Sigmoid colon (tissue), 7 donors: ENCODE measurements around the gene BARX2. TPM values are rescaled to one million over a fixed set of nuclear protein-coding genes. Genes with fewer than 3 reads are reported as not detected.

Experiments used
- DNase-seq: peaks from one replicate; pipeline ENCODE4 v3.0.0-alpha.2; 2019
- H3K27ac ChIP-seq, 4 donors: fragments of 200-600 bp; sonication (generic); one replicate each; pipeline ENCODE4 v1.5.1; 2016 to 2019; ENCODE audit warnings: mild to moderate bottlenecking in 1 of 4
- H3K27me3 ChIP-seq, 3 donors: fragments of 200-600 bp; sonication (generic); one replicate each; pipeline ENCODE4 v1.5.1; 2019; ENCODE audit warnings: mild to moderate bottlenecking in 1 of 3
- H3K36me3 ChIP-seq, 4 donors: fragments of 200-600 bp; sonication (generic); one replicate each; pipeline ENCODE4 v1.5.1; 2016 to 2019
- H3K4me1 ChIP-seq, 4 donors: fragments of 200-600 bp; sonication (generic); one replicate each; pipeline ENCODE4 v1.5.1; 2017 to 2019
- H3K4me3 ChIP-seq, 4 donors: fragments of 200-600 bp; sonication (generic); one replicate each; pipeline ENCODE4 v1.5.1; 2017 to 2019; ENCODE audit warnings: mild to moderate bottlenecking in 2 of 4, moderate library complexity in 1 of 4
- H3K9me3 ChIP-seq, 4 donors: fragments of 200-600 bp in 3 of 4; sonication (generic) in 3 of 4; one replicate each; pipeline versions ENCODE4 v1.5.1 to v1.6.1; 2013 to 2019
- CTCF ChIP-seq, 4 experiments: fragments of 450-650 bp in 3 of 4; fragments of 200-600 bp in 1 of 4; IDR thresholded peaks; one replicate each; pipeline ENCODE4 v1.5.1; 2016 to 2019; ENCODE audit warnings: antibody characterized with exemption in 4 of 4, mild to moderate bottlenecking in 3 of 4, moderate library complexity in 2 of 4
- EP300 ChIP-seq, 4 donors: sonication (generic); formaldehyde crosslinking; IDR thresholded peaks; one replicate each; pipeline ENCODE4 v1.6.1; 2017; ENCODE audit warnings: antibody characterized with exemption in 4 of 4
- POLR2A ChIP-seq, 2 donors: fragments of 450-650 bp; IDR thresholded peaks; one replicate each; pipeline ENCODE4 v1.6.1; 2016; ENCODE audit warnings: antibody characterized with exemption in 2 of 2, mild to moderate bottlenecking in 2 of 2, moderate library complexity in 2 of 2
- POLR2AphosphoS5 ChIP-seq, 4 donors: sonication (generic); formaldehyde crosslinking; IDR thresholded peaks; one replicate each; pipeline ENCODE4 v1.6.1; 2017; ENCODE audit warnings: antibody characterized with exemption in 4 of 4
- WGBS, 2 donors: extraction: QIAGEN DNeasy Blood & Tissue Kit; methylation state at CpG; one replicate each; pipeline ENCODE4 v1.1.7; 2013; 5-methylcytosine and 5-hydroxymethylcytosine counted together
- intact Hi-C: fragments of 100-400 bp; cut with DNase I; formaldehyde crosslinking; loops from one replicate; pipeline ENCODE4 v1.15.1; 2023
- polyA plus RNA-seq, 3 donors: library from polyadenylated mRNA; stranded (reverse); fragments of 200-250 nt; gene quantifications; one replicate each; pipeline ENCODE4 v1.2.3, GENCODE V29; 2013
- total RNA-seq, 4 donors: library from RNA; depleted of rRNA; stranded (reverse); fragments of >200 nt; gene quantifications; one replicate each; pipeline ENCODE4 v1.1.0, GENCODE V29; 2016
- donor health status: healthy with polysubstance abuse.
- donor health status: Bipolar disorder and iron deficiency.
- donor health status: healthy.

The BARX2 gene
- total and polyA plus RNA-seq, 7 donors, result 10.0 to 19.7 (median 12.0) TPM; not detected in 4

GRCh38 chr11:129366737-129367597, 8.7 kb upstream of the BARX2 start:
- Histone ChIP-seq H3K36me3 (no peaks in the 10 kb centered on the region), H3K4me1 (peaks cover 0 to 7% (median 0%) of the 10 kb centered on the region in 4 donors), H3K9me3 (no peaks in the 10 kb centered on the region), H3K27me3 (peaks cover 0 to 89% (median 6%) of the 10 kb centered on the region in 3 donors), H3K27ac (no peak overlapping the region), H3K4me3 (no peak overlapping the region)
- no peak for DNase-seq
- TF ChIP-seq POLR2AphosphoS5 (IDR thresholded peaks at IDR 0.05), result no peak
- intact Hi-C loops, result loop anchor here (5.0 kb wide), 1 partner anchor 385 kb away; no protein-coding TSS in a partner anchor
- 91 to 93% methylated on average over 13 of the region's 13 CpGs for WGBS, 2 donors

- H3K9me3 ChIP-seq, result no peaks in the 10 kb centered on the region
- H3K4me3 ChIP-seq, result no peak overlapping the region
- DNase-seq, result no peak
- intact Hi-C loops, result loop anchor here (5.0 kb wide), 1 partner anchor 383 kb away; no protein-coding TSS in a partner anchor
- no peak for TF ChIP-seq POLR2A (IDR thresholded peaks at IDR 0.05)
- no peak for TF ChIP-seq CTCF (IDR thresholded peaks at IDR 0.05)
- no peak for TF ChIP-seq EP300 (IDR thresholded peaks at IDR 0.05)
- no peak for TF ChIP-seq POLR2AphosphoS5 (IDR thresholded peaks at IDR 0.05)
- no peaks in the 10 kb centered on the region for H3K36me3 ChIP-seq
- peaks cover 16 to 98% (median 26%) of the 10 kb centered on the region in 3 donors for H3K27me3 ChIP-seq
- no peak overlapping the region for H3K27ac ChIP-seq
- 39 to 47% methylated on average over 4 of the region's 4 CpGs for WGBS, 2 donors
- H3K4me1 ChIP-seq, result peaks cover 0 to 23% (median 18%) of the 10 kb centered on the region in 4 donors
Measured at GRCh38 chr11:129368889-129369672, 6.6 kb upstream of the BARX2 start.

- 85 to 90% methylated on average over 3 of the region's 3 CpGs for WGBS, 2 donors
- no peak for DNase-seq
- Histone ChIP-seq H3K27ac (no peak overlapping the region), H3K4me1 (peaks cover 0 to 35% (median 31%) of the 10 kb centered on the region in 4 donors), H3K27me3 (peaks cover 31 to 99% (median 42%) of the 10 kb centered on the region in 3 donors), H3K4me3 (no peak overlapping the region), H3K36me3 (no peaks in the 10 kb centered on the region), H3K9me3 (no peaks in the 10 kb centered on the region)
- TF ChIP-seq POLR2A (IDR thresholded peaks at IDR 0.05) (no peak), POLR2AphosphoS5 (IDR thresholded peaks at IDR 0.05) (no peak), CTCF (IDR thresholded peaks at IDR 0.05) (no peak), EP300 (IDR thresholded peaks at IDR 0.05) (no peak)
- intact Hi-C loops, result no loop called here
Measured at GRCh38 chr11:129370715-129371114, 4.9 kb upstream of the BARX2 start.

GRCh38 chr11:129372609-129373488, 2.8 kb upstream of the BARX2 start:
- 6 to 15% methylated on average over 77 of the region's 77 CpGs for WGBS, 2 donors
- TF ChIP-seq POLR2A (IDR thresholded peaks at IDR 0.05) (no peak), POLR2AphosphoS5 (IDR thresholded peaks at IDR 0.05) (no peak)
- Histone ChIP-seq H3K27me3 (peaks cover 41 to 97% (median 59%) of the 10 kb centered on the region in 3 donors), H3K4me3 (peak overlapping the region in 3 of 4 donors; percentile 26 to 40 (median 38)), H3K27ac (no peak overlapping the region), H3K9me3 (no peaks in the 10 kb centered on the region), H3K36me3 (no peaks in the 10 kb centered on the region), H3K4me1 (peaks cover 0 to 39% (median 36%) of the 10 kb centered on the region in 4 donors)
- intact Hi-C loops, result no loop called here
- DNase-seq, result no peak

GRCh38 chr11:129373489-129373953, 2.1 kb upstream of the BARX2 start:
- no peaks in the 10 kb centered on the region for H3K36me3 ChIP-seq
- WGBS, 2 donors, result 2 to 5% methylated on average over 24 of the region's 24 CpGs
- intact Hi-C loops, result no loop called here
- peak overlapping the region in 3 of 4 donors; percentile 26 to 40 (median 38) for H3K4me3 ChIP-seq
- H3K27me3 ChIP-seq, result peaks cover 41 to 97% (median 62%) of the 10 kb centered on the region in 3 donors
- TF ChIP-seq CTCF (IDR thresholded peaks at IDR 0.05), result no peak
- no peak for DNase-seq
- no peaks in the 10 kb centered on the region for H3K9me3 ChIP-seq
- H3K4me1 ChIP-seq, result peaks cover 0 to 39% (median 36%) of the 10 kb centered on the region in 4 donors
- H3K27ac ChIP-seq, result no peak overlapping the region
